GM20000 (cell line): ENCODE data around the gene GPR146.

Source experiments
- DNase-seq: peaks from one replicate; pipeline ENCODE4 v3.0.0; 2012; ENCODE audit warnings: low spot score
- CTCF ChIP-seq: IDR thresholded peaks from 2 replicates; pipeline ENCODE4 v1.5.1; 2012; ENCODE audit warnings: mild to moderate bottlenecking, control low read depth; ENCODE audit errors: extremely low read depth, missing control alignments

Gene GPR146

DNA sequence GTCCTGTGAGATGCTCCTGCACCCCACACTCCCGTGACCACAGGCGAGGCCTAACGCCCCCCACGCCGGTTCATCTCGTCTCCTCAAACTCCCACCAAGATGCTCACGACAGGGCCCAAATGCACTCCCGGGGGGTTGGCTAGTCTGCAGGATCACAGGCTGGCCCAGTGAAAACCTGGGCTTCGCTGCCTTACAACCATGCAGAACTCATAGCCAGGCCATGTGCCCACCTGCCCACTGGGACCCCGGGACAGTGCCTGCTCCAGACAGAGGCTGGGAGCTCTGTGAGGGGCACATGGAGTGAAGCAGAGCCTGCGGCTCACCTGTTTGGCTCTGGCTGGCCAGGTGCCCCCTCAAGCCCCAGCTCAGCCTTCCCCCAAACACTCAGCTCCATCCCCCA is 34.2 kb downstream of the GPR146 start:
- DNase-seq: no peak
- TF ChIP-seq CTCF: no peak

GRCh38 chr7:1078985-1079384 is 34.6 kb downstream of the GPR146 start:
- no peak for DNase-seq
- TF ChIP-seq CTCF: no peak

GRCh38 chr7:1079546-1079945 is 35.2 kb downstream of the GPR146 start:
- DNase-seq: no peak
- TF ChIP-seq CTCF: no peak

DNA sequence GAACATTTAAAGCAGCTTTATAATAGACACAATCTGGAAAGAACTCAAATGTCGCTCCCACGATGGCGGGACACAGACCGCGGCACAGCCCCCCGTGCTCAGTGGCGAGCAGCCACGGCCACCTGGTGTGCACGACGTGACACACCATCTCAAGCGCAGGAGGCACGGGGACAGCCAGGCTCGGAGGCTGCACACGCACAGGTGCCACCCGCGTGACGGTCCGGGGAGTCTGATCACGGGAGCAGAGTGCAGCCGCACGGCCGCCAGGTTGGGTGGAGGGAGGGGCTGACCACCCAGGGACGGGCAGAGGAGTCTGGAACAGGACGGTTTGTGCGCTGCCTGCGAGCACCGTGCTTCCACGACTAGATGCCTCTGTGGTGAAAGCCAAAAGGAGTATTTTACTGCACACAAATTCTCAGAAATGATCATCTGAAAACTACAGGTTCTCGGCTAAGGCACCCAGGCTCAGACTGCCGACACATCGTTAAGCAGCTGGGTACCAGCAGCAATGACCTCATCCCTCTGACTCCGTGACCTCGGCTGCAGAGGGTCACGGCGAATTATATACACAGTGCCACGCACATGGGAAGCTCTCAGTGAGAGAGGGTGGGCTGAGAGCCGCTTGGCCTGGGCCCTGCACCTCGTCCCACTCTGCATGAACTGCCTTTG is 36.0 kb downstream of the GPR146 start:
- no peak for DNase-seq
- no peak for TF ChIP-seq CTCF

DNA sequence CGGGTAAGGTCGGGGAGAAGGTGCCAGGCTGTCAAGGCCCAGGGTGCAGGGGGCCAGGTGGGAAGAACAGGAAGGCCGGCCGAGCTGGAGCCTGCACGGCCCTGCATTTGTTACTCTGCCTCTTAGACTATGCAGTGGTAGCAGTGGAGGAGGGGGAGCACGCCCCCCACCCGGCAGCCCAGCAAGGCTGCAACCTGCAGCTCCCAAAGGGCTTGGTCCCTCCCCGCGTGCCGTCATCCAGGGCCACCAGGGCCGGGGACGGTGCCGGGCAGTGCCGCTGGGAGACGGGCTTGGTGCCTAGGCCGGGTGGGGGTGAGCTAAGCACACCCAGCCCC is 36.5 kb downstream of the GPR146 start:
- no peak for TF ChIP-seq CTCF
- DNase-seq: no peak

DNA sequence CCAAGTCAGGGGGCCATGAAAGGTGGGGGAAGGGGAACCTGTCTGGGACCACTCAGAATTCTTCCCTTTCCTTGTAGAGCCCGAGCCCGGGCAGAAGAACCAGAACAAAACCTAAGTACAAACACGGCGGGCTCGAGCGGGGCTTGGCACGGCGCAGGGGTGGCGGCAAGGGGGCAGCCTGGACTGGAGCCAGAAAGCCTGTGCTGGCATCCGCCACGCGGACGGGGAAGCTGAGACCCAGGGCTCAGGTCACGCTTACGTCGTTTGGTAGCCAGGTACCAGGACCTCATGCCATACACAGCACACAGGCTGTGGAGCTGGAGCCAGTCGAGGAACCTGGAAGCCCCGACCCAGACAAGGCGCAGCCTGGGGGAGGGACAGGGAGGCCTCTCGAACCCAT is 37.0 kb downstream of the GPR146 start:
- no peak for TF ChIP-seq CTCF
- DNase-seq: no peak

DNA sequence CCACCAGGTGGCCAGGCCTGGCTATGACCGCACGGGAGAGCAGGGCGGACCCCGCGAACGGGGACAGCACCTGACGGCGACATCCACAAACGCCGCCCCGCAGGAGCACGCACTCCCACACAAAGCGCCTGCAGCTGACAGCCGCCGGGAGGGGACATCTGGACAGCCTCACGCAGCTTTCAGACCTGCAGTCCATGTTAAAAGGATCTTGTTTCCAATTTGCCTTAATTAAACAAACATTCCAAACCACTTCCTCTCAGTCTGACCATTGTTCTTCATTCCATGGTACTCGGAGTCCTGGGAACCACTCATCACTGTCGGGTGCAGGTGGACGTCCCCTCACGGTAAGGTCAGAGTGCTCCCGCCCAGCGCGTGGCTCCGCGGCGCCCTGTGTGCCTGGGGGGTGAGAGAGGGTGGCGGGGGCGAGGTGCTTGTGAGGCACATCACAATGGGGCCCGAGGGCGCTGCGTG is 37.6 kb downstream of the GPR146 start:
- no peak for TF ChIP-seq CTCF
- DNase-seq: no peak
